SU-DHL-6 (cell line): Measurements from ENCODE around the gene COBL.

Source experiments
- EZH2phosphoT487 ChIP-seq: fragments of 200-600 bp; sonication (generic), shearing (Covaris generic); conservative IDR thresholded peaks from 2 replicates; pipeline ENCODE4 v1.6.1; 2018; ENCODE audit warnings: mild to moderate bottlenecking, antibody characterized with exemption, low read length, moderate library complexity, mixed read lengths
- TF ChIP-seq, protein P1 (sequence below): fragments of 200-600 bp; sonication (generic); IDR thresholded peaks from one replicate; pipeline ENCODE4 v1.5.1; 2017; ENCODE audit warnings: antibody characterized with exemption, mild to moderate bottlenecking, low read length, moderate library complexity; ENCODE audit not compliant: insufficient read depth, poor library complexity, severe bottlenecking

DNA sequence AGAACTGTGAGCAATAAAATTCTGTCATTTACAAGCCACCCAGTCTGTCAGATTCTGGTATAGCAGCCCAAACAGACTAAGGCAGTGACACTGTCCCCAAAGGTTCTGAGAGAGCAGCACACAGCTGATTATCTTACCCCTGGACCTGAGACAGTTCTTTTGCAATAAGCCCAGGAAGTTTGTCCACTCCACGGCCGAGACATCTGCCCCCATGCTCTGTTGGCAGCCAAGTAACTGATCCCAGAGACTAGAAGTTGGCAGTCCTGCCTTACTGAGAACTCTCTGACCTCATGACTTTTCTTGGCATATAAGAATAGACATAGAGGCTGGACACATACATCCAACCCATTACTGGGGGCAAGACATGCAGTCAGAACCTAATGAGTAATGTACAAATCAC is 290.9 kb downstream of the COBL start:
- TF ChIP-seq, protein P1, sequence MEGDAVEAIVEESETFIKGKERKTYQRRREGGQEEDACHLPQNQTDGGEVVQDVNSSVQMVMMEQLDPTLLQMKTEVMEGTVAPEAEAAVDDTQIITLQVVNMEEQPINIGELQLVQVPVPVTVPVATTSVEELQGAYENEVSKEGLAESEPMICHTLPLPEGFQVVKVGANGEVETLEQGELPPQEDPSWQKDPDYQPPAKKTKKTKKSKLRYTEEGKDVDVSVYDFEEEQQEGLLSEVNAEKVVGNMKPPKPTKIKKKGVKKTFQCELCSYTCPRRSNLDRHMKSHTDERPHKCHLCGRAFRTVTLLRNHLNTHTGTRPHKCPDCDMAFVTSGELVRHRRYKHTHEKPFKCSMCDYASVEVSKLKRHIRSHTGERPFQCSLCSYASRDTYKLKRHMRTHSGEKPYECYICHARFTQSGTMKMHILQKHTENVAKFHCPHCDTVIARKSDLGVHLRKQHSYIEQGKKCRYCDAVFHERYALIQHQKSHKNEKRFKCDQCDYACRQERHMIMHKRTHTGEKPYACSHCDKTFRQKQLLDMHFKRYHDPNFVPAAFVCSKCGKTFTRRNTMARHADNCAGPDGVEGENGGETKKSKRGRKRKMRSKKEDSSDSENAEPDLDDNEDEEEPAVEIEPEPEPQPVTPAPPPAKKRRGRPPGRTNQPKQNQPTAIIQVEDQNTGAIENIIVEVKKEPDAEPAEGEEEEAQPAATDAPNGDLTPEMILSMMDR, result no peak
- no peak for TF ChIP-seq EZH2phosphoT487
